Astrocyte (in vitro differentiated cells and primary cell): Measurements from ENCODE around the gene GINS2. TPM values are rescaled to one million over a fixed set of nuclear protein-coding genes. Genes with fewer than 3 reads are reported as not detected.

Experiments used
- DNase-seq: peaks from one replicate; pipeline ENCODE4 v3.0.0-alpha.2; 2010; ENCODE audit warnings: low read depth
- FAIRE-seq: peaks from 2 replicates; lab custom pipeline; 2011; peaks lifted over from hg19 to GRCh38; lab: Jason Lieb, UNC
- H2AFZ ChIP-seq: 2 replicates; pipeline ENCODE4 v1.6.0; 2012; ENCODE audit warnings: low read depth, low read length, inconsistent platforms
- H3K27ac ChIP-seq: 2 replicates; pipeline ENCODE4 v1.5.1; 2011; ENCODE audit warnings: low read depth, low read length, inconsistent platforms
- H3K27me3 ChIP-seq: 2 replicates; pipeline ENCODE4 v1.6.0; 2011; ENCODE audit warnings: low read length, inconsistent platforms; ENCODE audit not compliant: insufficient read depth
- H3K36me3 ChIP-seq: 2 replicates; pipeline ENCODE4 v1.5.1; 2011; ENCODE audit warnings: low read length, inconsistent platforms; ENCODE audit not compliant: insufficient read depth
- H3K4me1 ChIP-seq: 2 replicates; pipeline ENCODE4 v1.5.1; 2011; ENCODE audit warnings: low read length, inconsistent platforms; ENCODE audit not compliant: insufficient read depth
- H3K4me2 ChIP-seq: 2 replicates; pipeline ENCODE4 v1.6.0; 2012; ENCODE audit warnings: low read length, inconsistent platforms
- H3K4me3 ChIP-seq: 2 replicates; pipeline ENCODE4 v1.5.1; 2011; ENCODE audit warnings: low read depth, mild to moderate bottlenecking, low read length, inconsistent platforms; ENCODE audit not compliant: insufficient read depth
- H3K79me2 ChIP-seq: 2 replicates; pipeline ENCODE4 v1.6.0; 2012; ENCODE audit warnings: mild to moderate bottlenecking, low read length, inconsistent platforms; ENCODE audit not compliant: insufficient read depth
- H3K9ac ChIP-seq: 2 replicates; pipeline ENCODE4 v1.6.0; 2012; ENCODE audit warnings: mild to moderate bottlenecking, low read length, inconsistent platforms
- H3K9me3 ChIP-seq: 2 replicates; pipeline ENCODE4 v1.5.1; 2012; ENCODE audit warnings: low read depth, mild to moderate bottlenecking, low read length, inconsistent platforms; ENCODE audit not compliant: insufficient read depth
- H4K20me1 ChIP-seq: 2 replicates; pipeline ENCODE4 v1.6.0; 2012; ENCODE audit warnings: low read length, inconsistent platforms; ENCODE audit not compliant: insufficient read depth
- H3K27ac Mint-ChIP-seq: one replicate; pipeline ENCODE4 v1.8.0; 2021; ENCODE audit warnings: mild to moderate bottlenecking, mixed read lengths; ENCODE audit not compliant: unreplicated experiment
- H3K27me3 Mint-ChIP-seq: one replicate; pipeline ENCODE4 v1.8.0; 2021; ENCODE audit warnings: low read depth, mixed read lengths; ENCODE audit not compliant: unreplicated experiment
- H3K36me3 Mint-ChIP-seq: one replicate; pipeline ENCODE4 v1.8.0; 2021; ENCODE audit warnings: low read depth, mixed read lengths; ENCODE audit not compliant: unreplicated experiment
- H3K4me1 Mint-ChIP-seq: one replicate; pipeline ENCODE4 v1.8.0; 2021; ENCODE audit warnings: low read depth, mixed read lengths; ENCODE audit not compliant: unreplicated experiment
- H3K4me3 Mint-ChIP-seq: one replicate; pipeline ENCODE4 v1.8.0; 2021; ENCODE audit warnings: mild to moderate bottlenecking, moderate library complexity, mixed read lengths; ENCODE audit not compliant: unreplicated experiment
- H3K9me3 Mint-ChIP-seq: one replicate; pipeline ENCODE4 v1.8.0; 2021; ENCODE audit warnings: mild to moderate bottlenecking, mixed read lengths; ENCODE audit not compliant: unreplicated experiment
- CTCF ChIP-seq: IDR thresholded peaks from 2 replicates; pipeline ENCODE4 v1.5.1; 2011; ENCODE audit warnings: low read depth, mild to moderate bottlenecking, inconsistent platforms, low read length, moderate library complexity; ENCODE audit not compliant: insufficient read depth
- EZH2 ChIP-seq: IDR thresholded peaks from 2 replicates; pipeline ENCODE4 v1.6.1; 2012; ENCODE audit warnings: mild to moderate bottlenecking, low read length, inconsistent platforms; ENCODE audit not compliant: insufficient read depth
- total RNA-seq: library from RNA; stranded (reverse); gene quantifications from 2 replicates; pipeline ENCODE4 v1.2.1, GENCODE V29; 2021

GINS2 gene
- total RNA-seq, 1 donor from 2014 or later = 3.4 TPM

GRCh38 chr16:85646976-85647375 lies 41.8 kb downstream of the GINS2 start:
- peaks cover 71% of the 10 kb centered on the region for H4K20me1 ChIP-seq
- no peak overlapping the region for H3K4me3 Mint-ChIP-seq
- FAIRE-seq (no peak), DNase-seq (no peak)
- H3K4me2 ChIP-seq = no peak overlapping the region
- H3K4me3 ChIP-seq = no peak overlapping the region
- H3K9ac ChIP-seq = no peak overlapping the region
- no peaks in the 10 kb centered on the region for H3K79me2 ChIP-seq
- peaks cover 4% of the 10 kb centered on the region for H3K4me1 ChIP-seq
- H3K36me3 ChIP-seq = no peaks in the 10 kb centered on the region
- no peak overlapping the region for H2AFZ ChIP-seq
- TF ChIP-seq CTCF = no peak
- TF ChIP-seq EZH2 = no peak
- no peak overlapping the region for H3K27ac Mint-ChIP-seq
- no peaks in the 10 kb centered on the region for H3K9me3 Mint-ChIP-seq
- H3K9me3 ChIP-seq = no peaks in the 10 kb centered on the region
- no peak overlapping the region for H3K27ac ChIP-seq
- peaks cover 6% of the 10 kb centered on the region for H3K4me1 Mint-ChIP-seq
- H3K27me3 Mint-ChIP-seq = no peaks in the 10 kb centered on the region
- peaks cover 9% of the 10 kb centered on the region for H3K36me3 Mint-ChIP-seq
- H3K27me3 ChIP-seq = no peaks in the 10 kb centered on the region

- no peak for TF ChIP-seq EZH2
- TF ChIP-seq CTCF = no peak
- FAIRE-seq (no peak), DNase-seq (no peak)
- no peak overlapping the region for H3K4me2 ChIP-seq
- peaks cover 4% of the 10 kb centered on the region for H3K4me1 ChIP-seq
- H3K4me1 Mint-ChIP-seq = peaks cover 5% of the 10 kb centered on the region
- H3K79me2 ChIP-seq = no peaks in the 10 kb centered on the region
- H3K4me3 ChIP-seq = no peak overlapping the region
- H3K36me3 ChIP-seq = no peaks in the 10 kb centered on the region
- no peaks in the 10 kb centered on the region for H3K9me3 Mint-ChIP-seq
- H3K27me3 ChIP-seq = no peaks in the 10 kb centered on the region
- H2AFZ ChIP-seq = no peak overlapping the region
- H3K9me3 ChIP-seq = no peaks in the 10 kb centered on the region
- no peak overlapping the region for H3K9ac ChIP-seq
- peaks cover 9% of the 10 kb centered on the region for H3K36me3 Mint-ChIP-seq
- no peak overlapping the region for H3K4me3 Mint-ChIP-seq
- H3K27ac ChIP-seq = no peak overlapping the region
- H4K20me1 ChIP-seq = peaks cover 71% of the 10 kb centered on the region
- no peak overlapping the region for H3K27ac Mint-ChIP-seq
- no peaks in the 10 kb centered on the region for H3K27me3 Mint-ChIP-seq
These were observed 42.3 kb downstream of the GINS2 start for GRCh38 chr16:85646358-85646907.

DNA sequence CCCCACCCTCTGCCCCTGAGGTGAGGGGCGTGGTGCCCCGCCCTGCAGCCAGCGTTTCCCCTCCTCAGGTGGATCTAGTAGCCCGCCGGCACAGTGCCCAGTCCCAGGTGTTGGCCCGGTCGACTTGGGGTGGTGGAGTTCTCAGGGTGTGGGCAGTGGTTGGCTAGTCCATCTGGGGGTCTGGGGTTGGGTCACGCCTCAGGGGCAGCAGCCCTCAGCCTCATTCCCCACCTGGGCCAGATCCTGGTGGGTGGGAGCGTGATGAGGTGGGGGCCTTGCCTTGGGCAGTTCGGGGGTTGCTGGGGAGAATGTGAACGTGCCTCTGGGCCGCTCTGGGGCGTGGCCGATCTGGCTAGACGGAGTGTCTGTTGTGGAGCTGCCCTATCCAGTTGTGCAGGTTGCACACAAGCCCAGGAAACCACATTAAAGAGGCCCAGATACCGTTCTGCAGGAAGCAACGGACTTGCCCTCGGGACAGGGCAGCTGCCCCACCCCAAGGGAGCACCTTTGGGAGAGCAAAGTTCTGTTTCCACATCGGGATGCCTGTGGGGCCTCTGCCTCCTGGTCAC lies 43.6 kb downstream of the GINS2 start:
- TF ChIP-seq CTCF (no peak), EZH2 (no peak)
- no peak for FAIRE-seq
- Histone ChIP-seq H3K9ac (no peak overlapping the region), H2AFZ (no peak overlapping the region), H3K9me3 (no peaks in the 10 kb centered on the region), H3K4me2 (no peak overlapping the region), H3K27ac (no peak overlapping the region), H3K79me2 (no peaks in the 10 kb centered on the region), H3K4me3 (no peak overlapping the region), H3K27me3 (no peaks in the 10 kb centered on the region), H3K36me3 (no peaks in the 10 kb centered on the region), H4K20me1 (peaks cover 81% of the 10 kb centered on the region), H3K4me1 (no peaks in the 10 kb centered on the region)
- H3K27me3 Mint-ChIP-seq = no peaks in the 10 kb centered on the region
- DNase-seq = no peak
- H3K9me3 Mint-ChIP-seq = no peaks in the 10 kb centered on the region
- H3K27ac Mint-ChIP-seq = no peak overlapping the region
- H3K4me3 Mint-ChIP-seq = no peak overlapping the region
- H3K4me1 Mint-ChIP-seq = peaks cover 5% of the 10 kb centered on the region
- H3K36me3 Mint-ChIP-seq = peaks cover 9% of the 10 kb centered on the region
